Muscle layer of colon (tissue), 2 donors: Measurements from ENCODE around the gene ACER3.
"Not testable (repeated sequence)": the region's sequence is repeated elsewhere in the genome, so short reads cannot be mapped to it uniquely, and the experiment has no call there.

ENCODE experiments used
- H3K27ac ChIP-seq: one replicate; pipeline ENCODE4 v1.7.0; 2013; ENCODE audit warnings: low read depth, mild to moderate bottlenecking, low read length, moderate library complexity
- H3K27me3 ChIP-seq, 2 donors: one replicate each; pipeline ENCODE4 v1.7.0; 2013; ENCODE audit warnings: low read length in 2 of 2, mild to moderate bottlenecking in 2 of 2; ENCODE audit not compliant: insufficient read depth in 2 of 2, control insufficient read depth in 1 of 2
- H3K36me3 ChIP-seq: one replicate; pipeline ENCODE4 v1.7.0; 2013; ENCODE audit warnings: mild to moderate bottlenecking, low read length; ENCODE audit not compliant: insufficient read depth
- H3K4me1 ChIP-seq: one replicate; pipeline ENCODE4 v1.7.0; 2013; ENCODE audit warnings: mild to moderate bottlenecking, low read length; ENCODE audit not compliant: insufficient read depth
- H3K4me3 ChIP-seq, 2 donors: one replicate each; pipeline ENCODE4 v1.7.0; 2013; ENCODE audit warnings: low read length in 2 of 2, low read depth in 1 of 2, mild to moderate bottlenecking in 1 of 2, moderate library complexity in 1 of 2
- H3K9ac ChIP-seq: one replicate; pipeline ENCODE4 v1.7.0; 2013; ENCODE audit warnings: low read length
- H3K9me3 ChIP-seq: one replicate; pipeline ENCODE4 v1.7.0; 2013; ENCODE audit warnings: mild to moderate bottlenecking, low read length
- donor health status: abdominal sarcoma.
- donor health status: Adenocarcinoma of cecum.

Gene ACER3

DNA sequence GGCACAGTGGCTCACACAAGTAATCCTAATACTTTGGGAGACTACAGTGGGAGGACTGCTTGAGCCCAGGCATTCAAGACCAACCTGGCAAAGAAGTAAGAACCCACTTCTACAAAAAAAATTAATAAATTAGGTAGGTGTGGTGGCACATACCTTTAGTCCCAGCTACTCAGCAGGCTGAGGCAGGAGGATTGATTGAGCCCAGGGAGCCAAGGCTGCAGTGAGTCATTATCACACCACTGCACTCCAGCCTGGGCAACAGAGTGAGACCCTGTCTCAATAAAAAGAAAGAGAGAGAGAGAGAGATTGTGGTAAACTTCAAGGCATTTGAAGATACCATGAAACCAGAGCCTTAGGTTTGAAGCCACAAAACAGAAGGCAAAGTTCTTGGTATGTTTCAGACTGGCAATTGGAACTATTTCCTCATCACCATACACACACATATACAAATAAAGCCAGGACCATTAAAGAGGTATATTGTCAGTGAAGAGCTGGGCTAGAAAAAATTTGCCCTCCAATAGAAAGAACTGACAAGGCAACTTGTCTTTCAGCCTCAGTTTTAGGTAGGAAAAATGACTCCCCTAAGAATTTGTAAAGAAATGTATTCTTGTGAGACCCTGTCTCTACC lies 148.9 kb downstream of the ACER3 start:
- H3K9me3 ChIP-seq = no peaks in the 10 kb centered on the region
- H3K9ac ChIP-seq = no peak overlapping the region
- no peak overlapping the region for H3K27ac ChIP-seq
- no peaks in the 10 kb centered on the region for H3K27me3 ChIP-seq
- H3K4me1 ChIP-seq = no peaks in the 10 kb centered on the region
- no peaks in the 10 kb centered on the region for H3K36me3 ChIP-seq
- H3K4me3 ChIP-seq = no peak overlapping the region

DNA sequence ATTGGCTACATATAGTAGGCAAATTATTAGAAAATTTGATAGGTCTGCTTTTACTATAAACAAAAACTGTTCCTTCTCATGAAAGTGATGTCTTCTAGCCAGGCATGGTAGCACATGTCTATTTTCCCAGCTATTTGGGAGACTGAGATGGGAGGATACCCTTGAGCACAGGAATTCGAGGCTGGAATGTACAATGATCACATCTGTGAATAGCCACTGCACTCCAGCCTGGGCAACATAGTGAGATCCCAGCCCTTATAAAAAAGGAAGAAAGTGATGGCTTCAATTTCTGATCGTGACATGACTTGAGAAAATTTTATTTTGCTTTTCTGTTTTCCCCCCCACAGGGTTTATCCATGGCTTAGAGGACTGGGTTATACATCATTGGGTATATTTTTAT lies 154.0 kb downstream of the ACER3 start:
- Histone ChIP-seq H3K4me3 (no peak overlapping the region), H3K27me3 (no peaks in the 10 kb centered on the region), H3K27ac (no peak overlapping the region), H3K9me3 (no peaks in the 10 kb centered on the region), H3K4me1 (no peaks in the 10 kb centered on the region), H3K36me3 (no peaks in the 10 kb centered on the region), H3K9ac (no peak overlapping the region)

DNA sequence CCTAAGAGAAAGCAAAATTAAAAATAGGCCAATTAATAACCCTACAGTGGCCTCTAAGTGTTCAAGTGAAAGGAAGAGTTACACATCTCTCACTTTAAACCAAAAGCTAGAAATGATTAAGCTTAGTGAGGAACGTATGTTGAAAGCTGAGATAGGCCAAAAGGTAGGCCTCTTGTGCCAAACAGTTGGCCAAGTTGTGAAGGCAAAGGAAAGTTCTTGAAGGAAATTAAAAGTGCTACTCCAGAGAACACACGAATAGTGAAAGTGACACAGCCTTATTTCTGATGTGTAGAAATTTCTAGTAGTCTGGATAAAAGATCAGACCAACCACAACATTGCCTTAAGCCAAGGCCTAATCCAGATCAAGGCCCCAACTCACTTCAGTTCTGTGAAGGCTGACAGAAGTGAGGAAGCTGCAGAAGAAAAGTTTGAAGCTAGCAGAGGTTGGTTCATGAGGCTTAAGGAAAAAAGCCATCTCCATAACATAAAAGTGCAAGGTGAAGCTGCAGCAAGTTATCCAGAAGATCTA lies 157.7 kb downstream of the ACER3 start:
- not testable (repeated sequence) for H3K4me1 ChIP-seq, H3K9me3 ChIP-seq, H3K9ac ChIP-seq, H3K27ac ChIP-seq, H3K36me3 ChIP-seq, H3K27me3 ChIP-seq, H3K4me3 ChIP-seq

DNA sequence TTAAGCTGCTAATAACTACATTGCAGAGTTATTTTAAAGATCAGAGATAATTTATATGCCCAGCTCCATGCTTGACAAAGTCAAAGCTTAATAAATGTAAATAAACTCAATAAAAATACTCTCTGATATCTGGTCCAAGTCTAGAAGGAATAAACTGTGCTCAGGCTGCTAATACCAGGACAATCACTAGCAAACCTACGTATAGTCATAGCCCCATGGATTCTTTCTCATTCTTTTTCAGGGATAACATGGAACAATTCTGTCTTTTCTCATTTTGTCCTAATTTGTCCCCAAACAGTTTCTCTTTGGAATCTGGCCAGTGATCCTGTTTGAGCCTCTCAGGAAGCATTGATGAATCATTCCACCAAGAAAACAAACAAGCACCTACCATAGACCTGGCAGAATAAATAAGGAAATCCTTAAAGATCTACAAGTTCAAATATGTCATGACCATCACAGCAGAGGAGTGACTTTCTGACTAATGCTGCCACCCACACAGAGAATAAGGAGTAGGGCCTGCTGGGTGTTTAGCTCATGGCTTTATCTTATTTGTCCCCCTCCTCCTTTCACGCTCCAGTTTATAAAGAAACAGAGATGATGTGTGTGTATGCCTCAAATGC lies 159.4 kb downstream of the ACER3 start:
- no peaks in the 10 kb centered on the region for H3K27me3 ChIP-seq
- no peaks in the 10 kb centered on the region for H3K36me3 ChIP-seq
- no peaks in the 10 kb centered on the region for H3K4me1 ChIP-seq
- H3K27ac ChIP-seq = no peak overlapping the region
- no peak overlapping the region for H3K4me3 ChIP-seq
- no peaks in the 10 kb centered on the region for H3K9me3 ChIP-seq
- H3K9ac ChIP-seq = no peak overlapping the region

DNA sequence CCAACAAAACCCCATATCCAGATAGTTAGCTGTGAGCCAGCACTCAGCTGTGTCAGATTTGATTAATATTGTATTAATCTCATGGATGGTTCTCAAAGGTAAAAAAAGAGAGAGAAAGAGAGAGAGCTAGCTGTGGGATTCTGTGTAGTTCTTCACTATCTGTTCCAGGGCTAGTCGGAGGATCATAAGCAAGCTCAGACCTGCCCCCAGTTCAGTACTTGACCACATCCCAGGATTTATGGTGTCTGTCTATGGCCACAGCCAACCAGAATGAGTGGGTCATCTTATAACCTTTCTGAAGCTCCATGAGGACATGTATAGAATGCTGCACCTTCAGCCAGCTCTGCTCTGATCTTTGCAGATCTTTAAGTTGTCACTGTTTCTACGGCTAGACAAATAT lies 160.0 kb downstream of the ACER3 start:
- Histone ChIP-seq H3K9ac (no peak overlapping the region), H3K27me3 (no peaks in the 10 kb centered on the region), H3K36me3 (no peaks in the 10 kb centered on the region), H3K27ac (no peak overlapping the region), H3K9me3 (no peaks in the 10 kb centered on the region), H3K4me1 (no peaks in the 10 kb centered on the region), H3K4me3 (no peak overlapping the region)

DNA sequence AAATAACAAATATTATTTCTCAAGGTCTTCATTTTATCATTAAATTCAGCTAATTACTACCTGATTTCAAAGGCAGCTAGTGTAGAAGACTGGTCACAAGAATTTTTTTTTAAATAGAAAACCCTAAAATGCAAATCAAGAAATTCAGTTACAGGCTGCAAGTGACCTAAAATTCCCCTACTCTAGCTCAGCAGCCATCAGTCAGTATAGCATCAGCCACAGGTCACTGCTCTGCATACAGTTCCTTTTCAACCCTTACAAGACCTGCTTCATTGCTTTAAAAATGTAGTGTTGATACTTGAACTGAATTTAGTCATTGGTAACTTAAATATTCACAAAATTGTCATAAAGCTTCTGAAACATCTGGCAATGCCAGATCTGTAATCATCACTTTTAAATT lies 164.0 kb downstream of the ACER3 start:
- Histone ChIP-seq H3K27ac (no peak overlapping the region), H3K9ac (no peak overlapping the region), H3K36me3 (no peaks in the 10 kb centered on the region), H3K27me3 (peaks cover 0 to 6% of the 10 kb centered on the region in 2 donors), H3K9me3 (no peaks in the 10 kb centered on the region), H3K4me1 (no peaks in the 10 kb centered on the region), H3K4me3 (no peak overlapping the region)

DNA sequence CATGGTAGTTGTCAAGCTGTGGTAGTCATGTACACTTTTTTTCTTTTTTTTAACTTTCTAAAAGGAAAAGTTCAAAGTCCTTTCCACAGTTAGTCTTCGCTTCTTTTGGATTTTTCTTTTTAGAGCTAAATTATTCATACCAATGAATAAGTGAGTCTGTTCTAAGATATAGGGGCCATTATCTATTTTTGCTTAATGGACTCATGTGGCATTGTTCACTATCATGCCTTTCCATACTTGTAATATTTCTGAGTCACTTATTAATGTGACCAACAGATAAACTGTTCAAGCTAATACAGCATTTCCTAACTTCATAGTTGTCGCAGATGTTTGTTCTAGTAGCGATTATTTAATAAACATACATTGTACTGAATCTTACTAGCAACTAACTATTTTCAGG lies 165.5 kb downstream of the ACER3 start:
- Histone ChIP-seq H3K27ac (no peak overlapping the region), H3K9me3 (no peaks in the 10 kb centered on the region), H3K27me3 (peaks cover 8 to 16% of the 10 kb centered on the region in 2 donors), H3K9ac (no peak overlapping the region), H3K4me1 (no peaks in the 10 kb centered on the region), H3K36me3 (no peaks in the 10 kb centered on the region), H3K4me3 (no peak overlapping the region)

DNA sequence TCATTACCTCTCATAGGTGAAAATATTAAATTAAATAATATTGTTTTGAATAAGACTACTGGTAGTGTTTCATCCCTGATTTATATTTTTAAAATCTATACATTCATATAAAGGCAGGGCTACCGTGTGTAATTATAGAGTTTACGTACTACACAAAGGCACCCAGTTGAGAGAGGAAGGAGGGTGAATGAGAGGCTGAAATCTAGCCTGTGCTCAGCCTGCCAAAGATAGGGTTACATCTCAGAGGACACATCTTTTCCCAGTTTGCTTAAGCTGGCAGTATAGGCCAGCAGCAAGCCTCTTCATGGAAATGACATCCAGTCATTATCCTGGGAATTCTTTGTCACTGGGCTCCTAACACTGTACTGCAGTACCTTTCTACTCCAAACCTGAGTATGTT lies 166.0 kb downstream of the ACER3 start:
- Histone ChIP-seq H3K4me1 (no peaks in the 10 kb centered on the region), H3K27me3 (peaks cover 11 to 16% of the 10 kb centered on the region in 2 donors), H3K4me3 (no peak overlapping the region), H3K36me3 (no peaks in the 10 kb centered on the region), H3K9ac (no peak overlapping the region), H3K27ac (no peak overlapping the region), H3K9me3 (no peaks in the 10 kb centered on the region)

DNA sequence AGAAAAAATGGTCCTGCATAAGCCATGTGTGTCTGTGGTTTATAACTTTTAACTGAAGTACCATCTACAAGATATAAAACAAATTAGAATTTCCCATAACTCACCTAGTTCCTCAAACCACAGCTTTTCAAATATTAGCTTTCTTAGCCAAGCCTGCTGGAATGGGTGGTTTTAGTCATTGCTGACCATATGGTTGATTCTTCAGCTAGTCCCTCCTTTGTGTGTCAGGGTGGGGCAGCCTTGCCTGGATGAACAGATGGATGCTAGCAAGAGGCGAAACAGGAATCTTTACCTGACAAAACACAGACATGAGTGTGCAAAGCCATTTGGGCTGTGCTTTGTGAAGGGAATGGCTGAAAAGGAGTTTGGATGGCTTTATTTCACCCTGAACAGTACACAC lies 166.6 kb downstream of the ACER3 start:
- Histone ChIP-seq H3K4me3 (no peak overlapping the region), H3K9me3 (no peaks in the 10 kb centered on the region), H3K27me3 (peaks cover 11 to 16% of the 10 kb centered on the region in 2 donors), H3K4me1 (no peaks in the 10 kb centered on the region), H3K27ac (no peak overlapping the region), H3K36me3 (no peaks in the 10 kb centered on the region), H3K9ac (no peak overlapping the region)

DNA sequence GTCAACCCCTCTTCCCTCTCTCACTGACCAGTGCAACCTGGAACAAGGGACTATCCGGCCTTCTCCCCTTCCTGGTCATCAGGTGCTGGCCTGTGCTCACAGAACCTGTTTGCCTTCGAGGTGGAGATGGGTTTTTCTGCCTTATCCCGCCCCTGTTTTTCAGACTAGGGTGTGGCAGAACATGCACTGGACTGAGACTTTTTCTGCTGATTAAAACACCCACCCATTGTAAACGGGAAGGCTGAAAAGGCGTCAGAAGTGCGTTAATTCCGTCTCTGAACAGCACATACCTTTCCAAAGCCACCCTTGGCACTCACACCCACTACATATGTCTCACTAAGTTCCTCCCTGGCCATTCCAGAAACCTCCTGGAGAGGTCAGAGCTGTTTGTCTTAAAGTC lies 169.1 kb downstream of the ACER3 start:
- H3K36me3 ChIP-seq = no peaks in the 10 kb centered on the region
- H3K27ac ChIP-seq = no peak overlapping the region
- H3K4me3 ChIP-seq = no peak overlapping the region
- H3K4me1 ChIP-seq = no peaks in the 10 kb centered on the region
- peaks cover 11 to 16% of the 10 kb centered on the region in 2 donors for H3K27me3 ChIP-seq
- H3K9ac ChIP-seq = no peak overlapping the region
- no peaks in the 10 kb centered on the region for H3K9me3 ChIP-seq

DNA sequence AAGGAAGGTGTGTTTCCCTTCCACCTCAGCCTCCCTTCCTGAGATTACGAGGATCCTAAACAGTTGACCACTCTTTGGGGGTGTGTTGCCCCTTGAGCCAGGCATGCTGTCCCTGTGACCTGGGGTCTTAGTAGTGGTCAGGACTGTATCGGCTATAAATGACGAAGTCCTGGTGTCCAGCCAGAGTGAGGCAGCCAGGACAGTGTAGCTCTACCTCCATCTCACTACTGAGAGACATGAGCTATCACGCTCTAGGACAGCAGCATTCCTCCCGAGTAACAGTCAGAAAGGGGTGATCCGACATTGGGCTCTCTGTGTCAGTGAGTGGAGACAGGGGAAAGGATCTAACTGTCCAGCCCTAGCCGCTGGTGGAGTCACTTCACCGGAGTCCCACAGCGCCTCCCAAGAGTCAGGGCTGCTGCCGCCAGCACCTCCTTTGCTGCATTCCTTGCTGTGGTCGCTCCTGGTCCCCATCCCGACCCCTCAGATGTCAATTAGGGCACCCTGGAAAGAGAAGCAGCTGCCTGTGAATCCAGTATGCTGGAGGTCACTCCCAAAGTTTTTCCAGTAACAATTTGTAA lies 170.2 kb downstream of the ACER3 start:
- no peaks in the 10 kb centered on the region for H3K9me3 ChIP-seq
- peaks cover 11 to 16% of the 10 kb centered on the region in 2 donors for H3K27me3 ChIP-seq
- H3K4me3 ChIP-seq = no peak overlapping the region
- H3K27ac ChIP-seq = no peak overlapping the region
- no peaks in the 10 kb centered on the region for H3K4me1 ChIP-seq
- H3K36me3 ChIP-seq = no peaks in the 10 kb centered on the region
- no peak overlapping the region for H3K9ac ChIP-seq

DNA sequence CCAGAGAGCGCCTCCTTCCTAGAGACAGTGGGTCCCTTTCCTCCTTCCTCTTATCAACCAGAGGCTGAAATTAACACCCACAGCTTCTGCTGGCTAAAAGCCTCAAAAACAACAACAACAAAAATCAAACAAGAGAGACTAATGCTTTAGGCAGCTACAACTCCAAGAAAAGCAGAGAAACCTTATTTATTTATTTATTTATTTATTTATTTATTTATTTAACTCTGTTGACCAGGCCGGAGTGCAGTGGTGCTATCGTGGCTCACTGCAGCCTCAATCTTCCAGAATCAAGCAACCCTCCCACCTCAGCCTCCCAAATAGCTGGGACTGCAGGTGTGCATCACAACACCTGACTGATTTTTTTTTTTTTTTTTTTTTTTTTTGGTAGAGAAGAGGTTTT lies 170.9 kb downstream of the ACER3 start:
- Histone ChIP-seq H3K27me3 (peaks cover 11 to 16% of the 10 kb centered on the region in 2 donors), H3K27ac (no peak overlapping the region)

More for the DNA sequence above, 170.9 kb downstream of the ACER3 start:
- H3K9me3 ChIP-seq = no peaks in the 10 kb centered on the region
- no peaks in the 10 kb centered on the region for H3K36me3 ChIP-seq
- no peak overlapping the region for H3K4me3 ChIP-seq
- no peak overlapping the region for H3K9ac ChIP-seq
- H3K4me1 ChIP-seq = no peaks in the 10 kb centered on the region
